Right kidney (tissue), 1 donor: ENCODE data around the gene BLTP3A.

Experiments
- DNase-seq: peaks from one replicate; pipeline ENCODE4 v3.0.0-alpha.2; 2016

BLTP3A gene

GRCh38 chr6:34819571-34820480, 27.9 kb downstream of the BLTP3A start:
- DNase-seq: no peak

GRCh38 chr6:34829137-34829536, 37.3 kb downstream of the BLTP3A start:
- no peak for DNase-seq

GRCh38 chr6:34832942-34833341, 41.1 kb downstream of the BLTP3A start:
- DNase-seq: no peak

GRCh38 chr6:34834789-34835518, 43.1 kb downstream of the BLTP3A start:
- DNase-seq: no peak

- no peak for DNase-seq
Observed at GRCh38 chr6:34836008-34836407, 44.1 kb downstream of the BLTP3A start.

- no peak for DNase-seq
Observed at GRCh38 chr6:34836451-34836850, 44.6 kb downstream of the BLTP3A start.

GRCh38 chr6:34837528-34837927, 45.6 kb downstream of the BLTP3A start:
- DNase-seq: no peak

GRCh38 chr6:34839666-34840352, 47.9 kb downstream of the BLTP3A start:
- no peak for DNase-seq
